ENCODE results near the gene REV1.

Gene REV1

GRCh38 chr2:99495115-99495860 lies 5.5 kb upstream of the REV1 start:
- no peak for TF ChIP-seq CTCF (IDR thresholded peaks at IDR 0.05; ENCODE audit: low read depth, low read length, missing control alignments)
- no peak overlapping the region for H3K4me3 ChIP-seq (ENCODE audit: low read depth, low read length)
- DNase-seq (ENCODE audit: low read depth), result no peak

DNA sequence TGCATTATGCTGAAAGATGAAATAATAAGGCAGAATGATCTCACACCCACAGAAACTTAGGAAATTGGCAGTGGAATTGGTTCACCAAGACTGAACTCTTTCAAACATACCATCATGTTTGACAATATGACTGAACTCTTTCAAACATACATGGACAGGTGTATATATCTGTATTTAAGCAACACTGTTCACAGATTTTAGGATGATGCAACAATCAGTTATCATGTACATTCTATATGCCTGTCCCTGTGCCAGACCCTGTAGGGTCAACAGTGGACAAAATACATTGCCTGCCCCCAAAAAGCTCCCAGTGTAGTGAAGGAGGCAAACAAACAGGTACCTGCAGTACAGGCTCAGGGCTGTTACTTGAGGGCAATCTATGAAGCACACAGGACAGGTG lies 2.9 kb upstream of the REV1 start:
- no peak for TF ChIP-seq CTCF (IDR thresholded peaks at IDR 0.05; ENCODE audit: low read depth, low read length, missing control alignments)
- no peak overlapping the region for H3K4me3 ChIP-seq (ENCODE audit: low read depth, low read length)
- no peak for DNase-seq (ENCODE audit: low read depth)

GRCh38 chr2:99490623-99491461 lies 1.0 kb upstream of the REV1 start:
- peak overlapping the region; percentile 99 for H3K4me3 ChIP-seq (ENCODE audit: low read depth, low read length)
- DNase-seq (ENCODE audit: low read depth), result no peak
- TF ChIP-seq CTCF (IDR thresholded peaks at IDR 0.05; ENCODE audit: low read depth, low read length, missing control alignments), result no peak

DNA sequence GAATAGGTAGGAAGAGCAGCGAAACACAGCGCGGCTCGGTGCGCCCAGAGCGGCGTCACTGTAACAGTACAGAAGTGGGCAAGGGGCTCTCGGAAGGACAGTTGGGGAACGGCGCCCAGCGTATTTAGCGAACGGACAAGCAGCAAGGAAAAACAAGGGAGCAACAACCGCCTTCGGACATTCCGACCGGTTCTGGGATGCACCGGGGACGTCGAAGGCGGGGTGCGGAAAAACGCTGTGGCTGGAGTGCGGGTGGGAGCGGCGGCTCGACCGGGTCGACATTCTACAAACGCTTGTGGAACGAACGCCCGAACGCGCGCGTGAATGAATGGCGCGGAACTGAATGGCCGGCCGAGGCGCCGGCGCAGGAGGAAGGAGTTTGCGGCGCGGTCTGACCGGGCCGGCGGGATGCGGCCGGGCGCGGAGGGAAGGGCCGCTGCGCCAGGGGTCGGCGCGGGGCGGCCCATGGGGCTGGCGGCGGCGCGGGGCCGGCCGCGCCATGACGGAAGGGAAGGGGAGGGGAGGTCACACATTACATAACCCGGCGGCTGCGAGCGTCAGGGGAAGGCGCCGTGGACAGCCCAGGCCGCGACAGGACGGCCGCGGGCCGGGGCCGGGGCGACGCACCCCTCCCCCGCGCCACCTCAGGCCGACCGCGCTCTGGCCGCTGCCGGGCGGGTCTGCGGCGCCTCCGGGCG lies 605 bp downstream of the REV1 start:
- no peak for TF ChIP-seq CTCF (IDR thresholded peaks at IDR 0.05; ENCODE audit: low read depth, low read length, missing control alignments)
- no peak for DNase-seq (ENCODE audit: low read depth)
- peak overlapping the region; percentile 99 for H3K4me3 ChIP-seq (ENCODE audit: low read depth, low read length)

- no peak for DNase-seq (ENCODE audit: low read depth)
- TF ChIP-seq CTCF (IDR thresholded peaks at IDR 0.05; ENCODE audit: low read depth, low read length, missing control alignments), result no peak
- H3K4me3 ChIP-seq (ENCODE audit: low read depth, low read length), result peak overlapping the region; percentile 99
Measured at GRCh38 chr2:99488539-99489062, 1.2 kb downstream of the REV1 start.

DNA sequence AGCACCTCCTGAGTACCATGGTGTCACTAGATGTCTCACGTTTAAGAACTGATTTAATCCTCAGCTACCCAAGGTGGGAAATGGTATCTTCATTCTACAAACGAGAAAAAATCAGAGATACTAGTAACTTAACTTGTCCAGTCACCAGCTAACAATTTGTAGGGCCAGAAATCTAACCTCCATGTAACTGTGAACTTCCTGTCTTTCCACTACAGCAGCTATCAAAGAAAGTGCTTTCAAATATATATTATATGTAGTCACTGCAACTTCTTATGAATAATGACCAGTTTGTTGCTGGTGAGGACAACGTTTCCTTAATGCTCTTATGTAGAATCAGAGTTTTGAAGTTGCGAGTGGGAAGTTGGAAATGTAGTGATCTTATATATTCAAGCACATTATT lies 1.9 kb downstream of the REV1 start:
- TF ChIP-seq CTCF (IDR thresholded peaks at IDR 0.05; ENCODE audit: low read depth, low read length, missing control alignments), result no peak
- DNase-seq (ENCODE audit: low read depth), result no peak
- no peak overlapping the region; the same call in 1 of the 2 replicates for H3K4me3 ChIP-seq (ENCODE audit: low read depth, low read length)
